Upper lobe of left lung (tissue), 4 donors: Measurements from ENCODE around the gene RSBN1L.

ENCODE experiments used
- POLR2A ChIP-seq, 4 donors: fragments of 450-650 bp; IDR thresholded peaks; one replicate each; pipeline ENCODE4 v1.5.1; 2016 to 2017; ENCODE audit warnings: antibody characterized with exemption in 4 of 4, mild to moderate bottlenecking in 2 of 4
- POLR2AphosphoS5 ChIP-seq, 2 donors: sonication (generic); formaldehyde crosslinking; IDR thresholded peaks; one replicate each; pipeline ENCODE4 v1.5.1; 2017; ENCODE audit warnings: antibody characterized with exemption in 2 of 2

GRCh38 chr7:77791336-77791735 is 95.1 kb downstream of the RSBN1L start:
- TF ChIP-seq POLR2AphosphoS5 (IDR thresholded peaks at IDR 0.05) (no peak), POLR2A (IDR thresholded peaks at IDR 0.05) (no peak)
